Mucosa of stomach (tissue), 1 donor: ENCODE results near the gene ZSCAN22.
A peak's percentile ranks its signal among the peaks of the same experiment; 100 is the strongest.

ENCODE experiments used
- H3K27me3 ChIP-seq: one replicate; pipeline ENCODE4 v1.7.0; 2013; ENCODE audit warnings: mild to moderate bottlenecking, low read length; ENCODE audit not compliant: control insufficient read depth, insufficient read depth
- H3K36me3 ChIP-seq: one replicate; pipeline ENCODE4 v1.7.0; 2013; ENCODE audit warnings: low read length; ENCODE audit not compliant: control insufficient read depth, insufficient read depth
- H3K4me1 ChIP-seq: one replicate; pipeline ENCODE4 v1.7.0; 2013; ENCODE audit warnings: mild to moderate bottlenecking, low read length; ENCODE audit not compliant: control insufficient read depth, insufficient read depth
- H3K4me3 ChIP-seq: one replicate; pipeline ENCODE4 v1.7.0; 2013; ENCODE audit warnings: low read length
- H3K9ac ChIP-seq: one replicate; pipeline ENCODE4 v1.7.0; 2013; ENCODE audit warnings: mild to moderate bottlenecking, low read length, moderate library complexity
- H3K9me3 ChIP-seq: one replicate; pipeline ENCODE4 v1.7.0; 2013; ENCODE audit warnings: mild to moderate bottlenecking, low read length, moderate library complexity; ENCODE audit not compliant: control insufficient read depth
- donor health status: Pancreatic carcinoma.

The ZSCAN22 gene

DNA sequence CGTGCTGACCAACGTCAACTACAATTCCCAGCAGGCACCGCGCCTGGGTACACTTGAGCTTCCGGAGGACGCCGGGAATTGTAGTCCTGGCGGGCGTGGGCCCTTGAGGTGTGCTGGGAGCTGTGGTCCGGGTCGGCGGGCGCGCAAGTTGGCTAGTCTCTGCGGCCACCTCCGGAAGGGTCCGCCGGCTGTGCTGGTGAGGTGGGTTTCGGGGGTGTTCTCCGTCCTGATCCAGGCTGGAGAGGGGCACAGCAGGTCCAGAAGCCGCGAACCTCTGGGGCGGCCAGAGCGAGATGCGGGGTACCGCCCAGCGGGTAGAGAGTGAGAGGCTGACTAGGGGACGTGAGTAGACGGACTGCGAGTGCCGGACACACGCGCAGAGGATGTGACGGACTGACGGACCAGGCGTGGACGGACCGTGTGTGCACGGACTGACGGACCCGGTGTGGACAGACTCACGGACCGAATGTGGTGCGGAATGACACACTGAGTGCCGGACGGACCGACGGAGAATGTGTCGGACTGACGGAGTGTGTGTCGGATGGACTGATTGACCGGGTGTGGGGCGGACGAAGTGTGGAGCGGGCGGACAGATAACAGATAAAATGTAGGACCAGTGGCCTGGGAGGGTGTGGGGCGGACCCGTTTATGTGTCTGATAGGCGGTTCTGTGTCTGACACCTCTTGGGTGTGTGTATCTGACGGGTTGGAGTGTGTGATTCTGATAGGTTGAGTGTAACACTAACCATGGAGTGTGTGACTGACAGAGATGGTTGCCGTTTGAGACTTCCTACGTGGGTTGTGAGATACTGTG is at the start of gene ZSCAN22:
Gene ZSCAN22, plus strand, starts transcription at position 81 of the 813 bp plus-strand sequence. CDS start 7,809 bp downstream, outside the sequence.
- no peaks in the 10 kb centered on the region for H3K9me3 ChIP-seq
- H3K36me3 ChIP-seq: no peaks in the 10 kb centered on the region
- no peaks in the 10 kb centered on the region for H3K27me3 ChIP-seq
- H3K4me1 ChIP-seq: peaks cover 31% of the 10 kb centered on the region
- peak within 1 kb of the TSS; percentile 77 for H3K9ac ChIP-seq
- peak within 1 kb of the TSS; percentile 91 for H3K4me3 ChIP-seq

DNA sequence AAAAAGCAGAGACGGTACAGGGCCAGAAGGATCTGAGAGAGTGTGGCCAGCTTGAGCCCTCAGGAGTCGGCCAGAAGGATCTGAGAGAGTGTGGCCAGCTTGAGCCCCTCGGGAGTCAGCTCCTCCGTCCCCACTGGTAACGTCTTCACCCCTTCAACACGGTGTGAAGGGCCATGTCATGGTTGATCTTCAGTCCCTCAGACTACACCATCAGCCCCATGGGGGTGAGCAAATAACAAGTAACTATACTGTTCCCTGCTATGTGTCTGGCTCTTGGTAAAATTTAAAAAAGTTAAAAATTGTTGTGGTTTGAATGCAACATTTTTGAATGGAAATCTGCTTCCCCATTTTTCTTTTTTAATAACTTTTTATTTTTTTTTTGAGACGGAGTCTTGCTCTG is 49.6 kb upstream of the ZSCAN22 start:
- Histone ChIP-seq H3K27me3 (no peaks in the 10 kb centered on the region), H3K9me3 (peaks cover 1% of the 10 kb centered on the region), H3K4me3 (no peak overlapping the region), H3K36me3 (no peaks in the 10 kb centered on the region), H3K4me1 (peaks cover 9% of the 10 kb centered on the region), H3K9ac (no peak overlapping the region)

DNA sequence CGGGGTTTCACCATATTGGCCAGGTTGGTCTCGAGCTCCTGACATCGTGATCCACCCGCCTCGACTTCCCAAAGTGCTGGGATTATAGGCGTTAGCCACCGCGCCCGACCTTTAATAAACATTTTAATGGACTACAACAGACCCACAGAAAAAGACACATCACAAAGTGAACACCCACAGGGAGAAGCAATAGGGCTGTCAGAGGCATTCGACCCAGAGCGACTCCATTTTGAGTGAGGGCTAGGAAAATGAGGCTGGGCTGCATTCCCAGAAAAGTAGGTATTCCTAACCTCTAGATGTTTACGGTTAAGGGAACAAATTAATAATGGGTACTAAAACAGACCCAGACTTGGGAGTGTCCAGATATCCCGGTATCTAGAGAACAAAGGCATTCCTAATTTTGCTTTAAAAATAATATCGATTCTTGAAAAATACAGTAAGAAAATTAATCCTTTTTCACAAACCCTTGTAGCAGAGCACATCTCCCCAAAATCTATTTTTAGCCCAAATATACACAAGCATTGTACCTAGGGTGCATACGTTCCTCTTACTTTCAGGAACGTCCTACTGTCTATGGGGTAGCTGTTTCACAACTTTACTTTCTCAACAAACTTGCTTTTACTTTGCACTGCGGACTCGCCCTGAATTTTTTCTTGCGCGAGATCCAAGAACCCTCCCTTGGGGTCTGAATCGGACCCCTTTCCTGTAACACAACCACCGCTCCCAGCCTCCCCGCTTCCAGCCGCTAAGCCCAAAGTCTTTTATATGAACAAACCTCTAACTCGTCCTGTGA is 48.9 kb upstream of the ZSCAN22 start:
- peak overlapping the region; percentile 92 for H3K9ac ChIP-seq
- H3K27me3 ChIP-seq: no peaks in the 10 kb centered on the region
- H3K9me3 ChIP-seq: no peaks in the 10 kb centered on the region
- H3K4me3 ChIP-seq: peak overlapping the region; percentile 87
- H3K36me3 ChIP-seq: no peaks in the 10 kb centered on the region
- H3K4me1 ChIP-seq: peaks cover 9% of the 10 kb centered on the region

- Histone ChIP-seq H3K4me1 (peaks cover 9% of the 10 kb centered on the region), H3K27me3 (no peaks in the 10 kb centered on the region), H3K9ac (peak within 1 kb of the TSS; percentile 92), H3K9me3 (no peaks in the 10 kb centered on the region), H3K36me3 (no peaks in the 10 kb centered on the region), H3K4me3 (peak within 1 kb of the TSS; percentile 87)
Measured at GRCh38 chr19:58278541-58279041, 48.2 kb upstream of the ZSCAN22 start, which contains the start of gene ZNF8. Gene ZNF8 (plus strand): TSS chr19:58278955. CDS start chr19:58279082, 127 bp downstream.

DNA sequence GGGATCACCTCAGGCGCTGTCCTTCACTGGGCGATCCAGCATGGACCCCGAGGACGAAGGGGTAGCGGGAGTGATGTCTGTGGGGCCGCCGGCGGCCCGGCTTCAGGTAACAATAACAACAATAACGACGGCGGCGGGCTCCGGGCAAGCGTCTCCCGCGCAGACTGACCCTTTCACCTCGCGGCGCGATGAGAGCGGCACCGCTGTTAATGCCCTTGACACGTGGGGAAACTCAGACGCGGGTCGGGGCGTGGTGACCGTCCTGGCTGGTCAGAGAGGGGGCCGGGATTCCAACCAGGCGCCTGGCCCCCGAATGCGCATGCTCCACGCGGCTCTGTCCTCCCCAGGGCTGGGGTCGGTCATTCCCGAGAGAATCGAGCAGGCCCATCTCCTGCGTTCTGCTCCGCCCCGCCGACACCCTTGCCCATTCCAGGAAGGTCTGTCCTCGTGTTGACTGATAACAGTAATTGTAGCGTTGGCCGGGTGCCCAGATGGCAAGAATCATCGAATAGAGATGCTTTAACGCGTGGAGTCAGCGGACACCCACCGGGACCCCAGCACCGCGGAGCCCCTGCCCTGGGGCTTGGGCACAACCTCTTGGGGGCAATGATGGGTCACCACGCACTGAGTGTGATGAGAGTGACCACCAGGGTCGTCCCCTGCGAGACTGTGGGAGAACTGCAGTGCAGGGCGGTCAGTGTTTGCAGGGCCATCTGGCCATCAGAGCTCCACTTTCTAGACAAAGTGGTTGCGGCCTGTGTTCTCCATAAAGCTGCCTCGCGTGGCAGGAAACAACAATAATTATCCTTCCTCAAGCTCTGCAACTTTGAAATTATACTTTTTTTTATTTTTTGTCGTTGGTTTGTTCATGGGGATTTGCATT is 47.5 kb upstream of the ZSCAN22 start:
- Histone ChIP-seq H3K4me3 (peak overlapping the region; percentile 87), H3K27me3 (no peaks in the 10 kb centered on the region), H3K9me3 (no peaks in the 10 kb centered on the region), H3K9ac (peak overlapping the region; percentile 92), H3K4me1 (peaks cover 9% of the 10 kb centered on the region), H3K36me3 (no peaks in the 10 kb centered on the region)

DNA sequence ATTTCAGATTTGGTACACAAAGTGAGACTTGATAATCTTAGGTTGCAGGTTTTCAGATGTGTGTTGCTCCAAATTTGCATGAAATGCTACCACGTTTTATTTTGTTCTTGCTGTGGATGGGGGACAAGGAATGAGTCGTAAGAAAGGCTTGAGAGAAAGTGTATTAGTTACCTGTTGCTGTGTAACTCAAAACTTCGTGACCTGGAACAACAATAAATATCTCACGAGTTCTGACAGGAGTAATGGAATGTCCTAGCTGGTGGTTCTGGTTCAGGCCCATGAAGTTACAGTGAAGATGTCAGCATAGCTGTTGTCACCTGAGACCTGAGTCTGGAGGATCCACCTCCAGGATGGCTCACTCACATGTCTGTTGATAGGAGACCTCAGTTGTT is 46.9 kb upstream of the ZSCAN22 start:
- Histone ChIP-seq H3K4me3 (no peak overlapping the region), H3K9me3 (no peaks in the 10 kb centered on the region), H3K27me3 (no peaks in the 10 kb centered on the region), H3K36me3 (no peaks in the 10 kb centered on the region), H3K4me1 (peaks cover 9% of the 10 kb centered on the region), H3K9ac (no peak overlapping the region)

GRCh38 chr19:58284199-58284598 is 42.6 kb upstream of the ZSCAN22 start:
- Histone ChIP-seq H3K9ac (no peak overlapping the region), H3K4me3 (no peak overlapping the region), H3K27me3 (no peaks in the 10 kb centered on the region), H3K4me1 (peaks cover 4% of the 10 kb centered on the region), H3K36me3 (peaks cover 15% of the 10 kb centered on the region), H3K9me3 (no peaks in the 10 kb centered on the region)

- Histone ChIP-seq H3K4me1 (no peaks in the 10 kb centered on the region), H3K9me3 (peaks cover 12% of the 10 kb centered on the region), H3K36me3 (peaks cover 27% of the 10 kb centered on the region), H3K4me3 (no peak overlapping the region), H3K27me3 (no peaks in the 10 kb centered on the region), H3K9ac (no peak overlapping the region)
Measured at GRCh38 chr19:58291943-58292342, 34.9 kb upstream of the ZSCAN22 start.

GRCh38 chr19:58294743-58295374 is 31.9 kb upstream of the ZSCAN22 start:
- Histone ChIP-seq H3K4me3 (no peak overlapping the region), H3K4me1 (no peaks in the 10 kb centered on the region)

DNA sequence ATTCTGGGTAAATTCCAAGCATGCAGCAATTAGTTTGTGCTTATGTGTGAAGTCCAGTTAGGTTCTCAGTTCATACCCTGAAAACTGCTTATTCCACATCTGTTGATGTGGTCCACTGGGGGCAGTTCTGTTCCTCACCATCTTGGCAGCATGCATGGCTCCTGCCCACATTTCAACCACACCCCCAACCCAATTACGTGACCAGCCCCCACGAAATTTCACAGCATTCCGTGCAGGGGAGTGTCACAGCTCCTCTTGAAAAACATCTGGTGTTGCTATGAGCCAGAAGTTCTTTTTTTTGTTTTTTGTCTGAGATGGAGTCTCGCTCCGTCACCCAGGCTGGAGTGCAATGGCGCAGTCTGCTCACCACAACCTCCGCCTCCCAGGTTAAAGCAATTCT is 30.7 kb upstream of the ZSCAN22 start:
- peaks cover 12% of the 10 kb centered on the region for H3K9me3 ChIP-seq
- peaks cover 24% of the 10 kb centered on the region for H3K36me3 ChIP-seq
- no peak overlapping the region for H3K9ac ChIP-seq
- H3K4me1 ChIP-seq: no peaks in the 10 kb centered on the region
- H3K4me3 ChIP-seq: no peak overlapping the region
- no peaks in the 10 kb centered on the region for H3K27me3 ChIP-seq

More at GRCh38 chr19:58294743-58295374, 31.9 kb upstream of the ZSCAN22 start:
- Histone ChIP-seq H3K27me3 (no peaks in the 10 kb centered on the region), H3K9me3 (peaks cover 12% of the 10 kb centered on the region), H3K9ac (no peak overlapping the region), H3K36me3 (peaks cover 27% of the 10 kb centered on the region)

GRCh38 chr19:58300620-58301019 is 26.2 kb upstream of the ZSCAN22 start:
- H3K36me3 ChIP-seq: no peaks in the 10 kb centered on the region
- H3K27me3 ChIP-seq: no peaks in the 10 kb centered on the region
- H3K4me1 ChIP-seq: peaks cover 4% of the 10 kb centered on the region
- peaks cover under 1% of the 10 kb centered on the region for H3K9me3 ChIP-seq
- H3K4me3 ChIP-seq: no peak overlapping the region
- H3K9ac ChIP-seq: no peak overlapping the region
